K562 (cell line): ENCODE data around the gene EFHD2. TPM values are rescaled to one million over a fixed set of nuclear protein-coding genes. Genes with fewer than 3 reads are reported as not detected.

Experiments used
- ATAC-seq: fragments of 200-7000 bp; cut with Tn5 transposase; 3 replicates; pipeline ENCODE4 v1.9.1; 2020; ENCODE audit warnings: moderate library complexity
- BruUV-seq: library from RNA; stranded (reverse); fragments of 400-500 nt; replicated peaks from 2 replicates; lab custom pipeline; 2021; lab: Mats Ljungman, UMichigan
- CTCF ChIA-PET: fragments of 300-600 bp; formaldehyde crosslinking; extraction: SDS; loops from one replicate; lab custom pipeline; 2021; ENCODE audit warnings: low intra/inter-chr PET ratio; lab: Yijun Ruan, JAX
- POLR2A ChIA-PET: fragments of 300-600, 350-650 bp; sonication (Branson Sonifier 250); formaldehyde crosslinking; extraction: SDS; loops from one replicate; lab custom pipeline; 2021; ENCODE audit warnings: antibody characterized with exemption, inconsistent platforms; lab: Yijun Ruan, JAX
- DNase-seq, 4 experiments: peaks; one replicate each; pipeline versions ENCODE4 v3.0.0 to v3.0.0-alpha.2; 2011 to 2018; ENCODE audit warnings: low spot score in 3 of 4, mixed read lengths in 3 of 4; ENCODE audit errors: extremely low read depth in 1 of 4
- FAIRE-seq: peaks from 2 replicates; lab custom pipeline; 2011; peaks lifted over from hg19 to GRCh38; lab: Jason Lieb, UNC
- H2AFZ ChIP-seq: 2 replicates; pipeline ENCODE4 v1.6.0; 2011; ENCODE audit warnings: low read depth, low read length, control low read depth, inconsistent platforms
- H3K27ac ChIP-seq: fragments of 200-600 bp; 3 replicates; pipeline ENCODE4 v1.8.0; 2011; ENCODE audit warnings: low read depth, mild to moderate bottlenecking, control low read depth, inconsistent platforms, low read length, moderate library complexity, mixed read lengths; ENCODE audit errors: extremely low read depth
- H3K27me3 ChIP-seq, 2 experiments: fragments of 300-600 bp in 1 of 2; 2 replicates in 1 of 2; 3 replicates in 1 of 2; pipeline versions ENCODE4 v1.6.0 to v1.8.0; 2011; ENCODE audit warnings: inconsistent platforms in 2 of 2, low read length in 2 of 2, mild to moderate bottlenecking in 1 of 2, mixed read lengths in 1 of 2, moderate library complexity in 1 of 2; ENCODE audit not compliant: control insufficient read depth in 2 of 2, insufficient read depth in 2 of 2
- H3K36me3 ChIP-seq: fragments of 300-600 bp; 3 replicates; pipeline ENCODE4 v1.8.0; 2011; ENCODE audit warnings: mild to moderate bottlenecking, low read length, inconsistent platforms; ENCODE audit not compliant: control insufficient read depth, insufficient read depth
- H3K4me1 ChIP-seq, 2 experiments: fragments of 200-600 bp in 1 of 2; replicated peaks in 1 of 2; 2 replicates in 1 of 2; 3 replicates in 1 of 2; pipeline versions ENCODE4 v1.5.1 to v1.8.0; 2011; ENCODE audit warnings: inconsistent platforms in 2 of 2, low read length in 2 of 2, mild to moderate bottlenecking in 1 of 2, mixed read lengths in 1 of 2, moderate library complexity in 1 of 2; ENCODE audit not compliant: control insufficient read depth in 2 of 2, insufficient read depth in 2 of 2
- H3K4me2 ChIP-seq: 2 replicates; pipeline ENCODE4 v1.6.1; 2011; ENCODE audit warnings: low read length, control low read depth, inconsistent platforms, mixed read lengths; ENCODE audit not compliant: insufficient read depth
- H3K4me3 ChIP-seq: fragments of 200-600 bp; sonication (generic), shearing (Covaris generic); 2 replicates; pipeline ENCODE4 v1.5.1; 2016; ENCODE audit warnings: control low read depth, inconsistent platforms
- H3K79me2 ChIP-seq: fragments of 200-600 bp; 3 replicates; pipeline ENCODE4 v1.8.0; 2011; ENCODE audit warnings: low read length, inconsistent platforms; ENCODE audit not compliant: control insufficient read depth, insufficient read depth
- H3K9ac ChIP-seq, 2 experiments: 2 replicates each; pipeline versions ENCODE4 v1.6.0 to v1.6.1; 2011; ENCODE audit warnings: low read depth in 2 of 2, low read length in 2 of 2, control low read depth in 1 of 2, inconsistent platforms in 1 of 2, mild to moderate bottlenecking in 1 of 2, mixed read lengths in 1 of 2; ENCODE audit not compliant: insufficient read depth in 1 of 2
- H3K9me1 ChIP-seq: one replicate; pipeline ENCODE4 v1.6.0; 2011; ENCODE audit warnings: inconsistent platforms, mild to moderate bottlenecking, low read length, moderate library complexity; ENCODE audit not compliant: control insufficient read depth, insufficient read depth
- H3K9me3 ChIP-seq: replicated peaks from 2 replicates; pipeline ENCODE4 v1.5.1; 2011; ENCODE audit warnings: low read depth, low read length, inconsistent platforms; ENCODE audit not compliant: control insufficient read depth, insufficient read depth
- H4K20me1 ChIP-seq: replicated peaks from 2 replicates; pipeline ENCODE4 v1.6.1; 2011; ENCODE audit warnings: low read length, inconsistent platforms, mixed read lengths; ENCODE audit not compliant: control insufficient read depth, insufficient read depth
- CBFB ChIP-seq: sonication (generic); formaldehyde crosslinking; IDR thresholded peaks from 2 replicates; pipeline ENCODE4 v1.4.0; 2020; ENCODE audit warnings: mild to moderate bottlenecking, missing genetic modification reagents
- E2F3 ChIP-seq: fragments of 250-450 bp; sonication (Bioruptor Pico); IDR thresholded peaks from 2 replicates; pipeline ENCODE4 v1.4.0; 2020; ENCODE audit warnings: mild to moderate bottlenecking
- FIP1L1 ChIP-seq: fragments of 200-400 bp; formaldehyde crosslinking; IDR thresholded peaks from 2 replicates; pipeline ENCODE4 v1.6.1; 2018; ENCODE audit warnings: mild to moderate bottlenecking, low read depth, low read length; ENCODE audit not compliant: poor library complexity, severe bottlenecking
- JUND ChIP-seq, 2 experiments: IDR thresholded peaks; 2 replicates in 1 of 2; 3 replicates in 1 of 2; pipeline ENCODE4 v1.6.1; 2011; ENCODE audit warnings: borderline replicate concordance in 2 of 2, low read depth in 2 of 2, low read length in 2 of 2, improper control_type of control experiment in 1 of 2, missing biosample characterization in 1 of 2, missing genetic modification characterization in 1 of 2, missing genetic modification reagents in 1 of 2
- KDM1A ChIP-seq, 2 experiments: fragments of 450-650 bp; IDR thresholded peaks; 2 replicates each; pipeline ENCODE4 v1.6.1; 2016; ENCODE audit warnings: mild to moderate bottlenecking in 2 of 2
- KHSRP ChIP-seq: fragments of 450-650 bp; IDR thresholded peaks from 2 replicates; pipeline ENCODE4 v1.6.1; 2017
- LCOR ChIP-seq: sonication (generic); formaldehyde crosslinking; IDR thresholded peaks from 2 replicates; pipeline ENCODE4 v1.8.0; 2022; ENCODE audit warnings: mild to moderate bottlenecking, missing genetic modification reagents
- RBM25 ChIP-seq: fragments of 200-400 bp; formaldehyde crosslinking; IDR thresholded peaks from 2 replicates; pipeline ENCODE4 v1.6.1; 2018; ENCODE audit warnings: low read length, low read depth, moderate library complexity; ENCODE audit not compliant: severe bottlenecking
- YY1 ChIP-seq, 3 experiments: IDR thresholded peaks; 2 replicates each; pipeline ENCODE4 v1.6.1; 2011; ENCODE audit warnings: low read length in 2 of 3, mild to moderate bottlenecking in 2 of 3, moderate library complexity in 2 of 3, borderline replicate concordance in 1 of 3, control low read depth in 1 of 3, low read depth in 1 of 3; ENCODE audit not compliant: insufficient read depth in 3 of 3, insufficient replicate concordance in 2 of 3, control insufficient read depth in 1 of 3, insufficient read length in 1 of 3; ENCODE audit errors: extremely low read depth in 1 of 3
- ZC3H4 ChIP-seq: sonication (generic); formaldehyde crosslinking; IDR thresholded peaks from 2 replicates; pipeline ENCODE4 v1.9.0; 2021; ENCODE audit warnings: missing genetic modification reagents, borderline replicate concordance
- ZFX ChIP-seq: sonication (generic); formaldehyde crosslinking; IDR thresholded peaks from 2 replicates; pipeline ENCODE4 v1.8.0; 2022; ENCODE audit warnings: mild to moderate bottlenecking, missing genetic modification reagents, moderate library complexity
- ZNF444 ChIP-seq: fragments of 250-450 bp; sonication (Bioruptor Pico); IDR thresholded peaks from 2 replicates; pipeline ENCODE4 v1.4.0; 2020; ENCODE audit warnings: mild to moderate bottlenecking, moderate library complexity
- WGBS: fragments of 100-300 bp; shearing (Covaris generic); methylation state at CpG from one replicate; pipeline ENCODE4 v1.1.6; 2016; ENCODE audit warnings: low coverage, mixed read lengths; ENCODE audit not compliant: insufficient coverage; ENCODE audit errors: missing lambda C conversion rate; 5-methylcytosine and 5-hydroxymethylcytosine counted together
- in situ Hi-C: fragments of 300-500 bp; cut with MboI; formaldehyde crosslinking; loops from 4 replicates; pipeline ENCODE4 v1.15.0; 2018; ENCODE audit warnings: inconsistent platforms, mixed read lengths
- intact Hi-C: fragments of 100-400 bp; cut with micrococcal nuclease; formaldehyde crosslinking; loops from 2 replicates; pipeline ENCODE4 v1.14.2; 2022
- polyA plus RNA-seq, 8 experiments: library from polyadenylated mRNA; depleted of rRNA in 4 of 8; stranded (reverse) in 5 of 8; unstranded in 3 of 8; fragments of >200 nt; fragmentation: Nextera tagmentation in 2 of 8; fragmentation: Illumina TruSeq in 1 of 8; extraction: Ambion mirVana in 2 of 8; extraction: Trizol in 1 of 8; gene quantifications; 2 replicates each; pipeline versions ENCODE4 v1.2.1 to v1.2.3, GENCODE V29; 2011 to 2014; ENCODE audit warnings: inconsistent platforms in 1 of 8, missing spikeins in 1 of 8
- total RNA-seq, 7 experiments: library from RNA; depleted of rRNA in 6 of 7; stranded (reverse); fragments of >200 nt in 6 of 7; fragmentation: Illumina TruSeq in 2 of 7; extraction: Trizol in 2 of 7; gene quantifications; 2 replicates each; pipeline versions ENCODE4 v1.2.1 to v1.2.3, GENCODE V29; 2011 to 2021; ENCODE audit warnings: low replicate concordance in 1 of 7

EFHD2 gene
- total and polyA plus RNA-seq, 9 of the 15 experiments (the other 6 are each of a cell fraction or from before 2014, with no cell fraction given) = 1.7 to 73.5 (median 25.2) TPM

DNA sequence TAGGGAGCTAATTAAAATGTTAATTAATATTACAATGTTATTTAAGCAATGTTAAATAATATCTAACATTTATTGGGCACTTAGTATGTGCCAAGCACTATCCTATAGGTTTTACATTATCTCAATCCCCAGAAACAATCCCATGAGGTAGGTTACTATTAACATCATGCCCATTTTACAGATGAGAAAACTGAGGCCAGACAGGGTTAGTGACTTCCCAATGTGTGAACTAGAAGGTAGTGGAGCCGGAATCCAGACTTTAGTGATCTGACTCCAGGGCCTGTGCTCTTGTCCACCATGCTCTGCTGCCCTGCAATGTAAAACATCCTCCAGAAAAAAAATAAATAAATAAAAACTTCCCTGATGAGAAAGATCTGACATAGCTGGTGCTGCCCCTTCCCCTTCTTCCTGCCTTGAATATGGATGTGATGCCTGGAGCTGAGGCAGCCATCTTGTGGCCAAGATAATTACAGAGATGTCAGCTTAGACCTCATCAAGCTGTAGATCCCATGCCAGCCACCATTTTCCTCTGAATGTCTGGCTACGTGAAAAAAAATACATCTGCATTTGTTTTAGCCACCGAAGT, 39.3 kb downstream of the EFHD2 start (continued):
- peak in 1 of 3 experiments; percentile 65 for TF ChIP-seq YY1 (IDR thresholded peaks at IDR 0.05; ENCODE audit: borderline replicate concordance in 1 of 3, control insufficient read depth in 1 of 3, extremely low read depth in 1 of 3, insufficient read depth in 3 of 3, insufficient read length in 1 of 3, insufficient replicate concordance in 2 of 3, low read depth in 1 of 3, low read length in 2 of 3)
- TF ChIP-seq JUND (IDR thresholded peaks at IDR 0.05; ENCODE audit: borderline replicate concordance, low read depth, low read length) = no peak
- no peak for TF ChIP-seq JUND (tag; IDR thresholded peaks at IDR 0.05; ENCODE audit: borderline replicate concordance, low read depth, low read length)
- TF ChIP-seq KDM1A (IDR thresholded peaks at IDR 0.05) = peak; percentile 75 to 83
- TF ChIP-seq LCOR (CRISPR knock-in tag) = no peak
- no peak for TF ChIP-seq ZNF444
- no peak for TF ChIP-seq CBFB (CRISPR knock-in tag)
- no peak for TF ChIP-seq KHSRP
- peak; percentile 94 for TF ChIP-seq RBM25
- no peak for TF ChIP-seq FIP1L1

DNA sequence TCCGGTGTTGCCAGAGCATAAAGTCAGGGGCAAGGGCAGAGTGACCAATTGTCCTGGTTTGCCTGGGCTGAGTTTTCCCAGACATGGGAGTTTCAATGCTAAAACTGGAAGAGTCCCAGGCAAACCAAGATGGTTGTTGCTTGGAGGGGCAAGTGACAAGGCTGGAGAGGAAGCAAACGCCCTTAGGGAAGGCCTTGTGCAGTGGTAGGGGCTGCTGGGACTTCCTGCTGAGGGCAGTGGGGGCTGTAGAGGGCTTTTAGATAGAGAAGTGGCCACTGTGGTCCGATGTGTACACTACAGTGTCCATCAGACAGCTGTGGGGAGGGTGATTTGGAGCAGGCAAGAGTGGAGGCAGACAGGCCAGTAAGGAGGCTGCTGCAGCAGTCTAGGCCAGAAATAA, 39.9 kb downstream of the EFHD2 start:
- H3K4me2 ChIP-seq = no peak overlapping the region
- H3K27ac ChIP-seq = no peak overlapping the region
- ChIA-PET POLR2A (interaction anchor here (1.1 kb wide), 1 partner anchor 31 kb away, joined by 3 read pairs; no protein-coding TSS in a partner anchor), CTCF (no interaction called here)
- no peak overlapping the region for H3K4me3 ChIP-seq
- FAIRE-seq (no peak), ATAC-seq (peak; percentile 60), DNase-seq (peak in 1 of 4 experiments; percentile 8)
- in situ Hi-C loops (no loop called here), intact Hi-C loops (no loop called here)
- no peaks in the 10 kb centered on the region for H3K36me3 ChIP-seq
- H2AFZ ChIP-seq = 0 out of 2 replicates have a peak overlapping the region, but pooled peaks have one; percentile 46
- TF ChIP-seq ZC3H4 (CRISPR knock-in tag) (0 out of 2 replicates have a peak, but pooled peaks have one; percentile 39), ZFX (CRISPR knock-in tag) (0 out of 2 replicates have a peak, but pooled peaks have one; percentile 32), E2F3 (CRISPR knock-in tag) (no peak)
- H3K4me1 ChIP-seq = peaks cover 2 to 7% of the 10 kb centered on the region in 2 experiments; a peak in 4 of 5 replicates
- BruUV-seq = no TSS peak
- H3K9me3 ChIP-seq = no peaks in the 10 kb centered on the region
- no peaks in the 10 kb centered on the region for H3K9me1 ChIP-seq
- 0 out of 4 replicates have a peak overlapping the region, but pooled peaks of 1 of the 2 experiments have one; percentile 21 for H3K9ac ChIP-seq
- H3K79me2 ChIP-seq = no peaks in the 10 kb centered on the region
- no peaks in the 10 kb centered on the region for H4K20me1 ChIP-seq
- no peaks in the 10 kb centered on the region for H3K27me3 ChIP-seq
- WGBS = 31% methylated on average over 3 of the region's 3 CpGs
